Mesenteric fat pad (tissue), 1 donor: ENCODE data around the gene PRDM16. TPM values are rescaled to one million over a fixed set of nuclear protein-coding genes. Genes with fewer than 3 reads are reported as not detected.

Experiments used
- DNase-seq: peaks from one replicate; pipeline ENCODE4 v3.0.0-alpha.2; 2020; ENCODE audit warnings: low spot score
- total RNA-seq: library from RNA; stranded (reverse); fragmentation: NEBNext Ultra II Directional; extraction: Animal tissue kit (Norgen Biotek cat#: 25700); gene quantifications from one replicate; pipeline ENCODE4 v1.2.1, GENCODE V29; 2021
- donor health status: DM: yes; HTN: yes; CAD: no.

PRDM16 gene
- total RNA-seq, 1 donor from 2014 or later: 3.9 TPM

- no peak for DNase-seq
These were observed 386.0 kb downstream of the PRDM16 start for GRCh38 chr1:3454811-3455618.

DNA sequence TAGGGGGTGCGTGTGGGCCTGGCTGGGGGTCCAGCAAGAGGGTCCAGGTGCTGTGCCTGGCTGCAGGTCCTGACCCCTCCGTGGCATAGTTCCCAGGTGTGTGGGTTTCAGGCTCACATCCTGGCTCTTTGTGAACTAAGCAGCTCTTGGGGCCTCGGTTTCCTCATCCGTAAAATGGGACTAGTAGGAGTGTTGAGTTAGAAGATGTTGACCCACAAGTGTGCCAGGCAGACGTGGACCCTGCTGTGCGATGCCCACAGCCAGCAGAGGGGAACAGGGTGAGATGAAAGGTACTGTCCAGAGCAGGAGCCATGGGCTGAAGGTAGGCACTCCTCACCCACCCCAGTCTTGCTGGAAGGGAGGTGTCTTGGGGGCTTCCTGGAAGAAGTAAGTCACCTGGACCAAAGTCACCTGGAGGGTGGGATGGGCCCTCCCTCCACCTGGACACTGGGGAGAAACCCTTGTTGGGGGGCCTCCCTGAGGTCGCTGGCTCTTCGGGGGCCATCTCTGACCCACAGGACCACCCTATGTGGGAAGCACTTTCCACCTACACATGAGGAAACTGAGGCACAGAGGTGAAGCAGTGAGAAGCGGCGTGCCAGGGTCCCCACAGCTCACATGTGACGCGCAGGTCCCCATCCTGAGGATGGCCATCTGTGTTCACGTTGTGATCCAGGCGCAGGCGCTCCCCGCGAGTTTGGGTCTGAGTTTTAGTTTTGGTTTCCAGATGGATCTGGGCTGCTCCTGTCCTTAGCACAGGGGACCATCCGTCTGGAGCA lies 386.9 kb downstream of the PRDM16 start:
- no peak for DNase-seq

DNA sequence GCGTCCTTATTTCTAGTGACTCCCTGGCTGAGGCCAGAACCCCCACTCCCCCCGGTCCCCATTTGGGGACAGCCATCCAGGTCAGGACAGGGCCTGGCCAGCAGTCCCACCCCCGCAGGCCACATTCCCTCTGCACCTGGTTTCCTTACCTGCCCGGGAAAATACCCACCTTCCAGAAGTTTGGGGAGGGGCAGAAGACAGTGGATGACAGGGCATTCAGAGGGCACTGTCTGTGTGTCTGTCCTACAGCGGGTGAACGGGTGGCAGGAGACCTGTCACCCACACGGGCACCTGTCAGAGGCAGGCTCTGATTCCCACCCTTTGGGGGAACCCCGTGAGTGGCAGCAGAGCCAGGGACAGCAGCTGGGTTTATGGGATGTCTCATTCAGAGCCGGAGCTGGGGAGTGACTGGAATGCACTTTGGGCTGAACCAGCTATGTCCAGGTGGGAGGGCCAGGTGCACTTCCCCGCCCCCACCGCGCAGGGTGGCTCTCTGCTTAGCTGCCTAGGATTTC lies 387.5 kb downstream of the PRDM16 start:
- DNase-seq: no peak

- no peak for DNase-seq
These were observed 388.2 kb downstream of the PRDM16 start for GRCh38 chr1:3456964-3457909.

DNA sequence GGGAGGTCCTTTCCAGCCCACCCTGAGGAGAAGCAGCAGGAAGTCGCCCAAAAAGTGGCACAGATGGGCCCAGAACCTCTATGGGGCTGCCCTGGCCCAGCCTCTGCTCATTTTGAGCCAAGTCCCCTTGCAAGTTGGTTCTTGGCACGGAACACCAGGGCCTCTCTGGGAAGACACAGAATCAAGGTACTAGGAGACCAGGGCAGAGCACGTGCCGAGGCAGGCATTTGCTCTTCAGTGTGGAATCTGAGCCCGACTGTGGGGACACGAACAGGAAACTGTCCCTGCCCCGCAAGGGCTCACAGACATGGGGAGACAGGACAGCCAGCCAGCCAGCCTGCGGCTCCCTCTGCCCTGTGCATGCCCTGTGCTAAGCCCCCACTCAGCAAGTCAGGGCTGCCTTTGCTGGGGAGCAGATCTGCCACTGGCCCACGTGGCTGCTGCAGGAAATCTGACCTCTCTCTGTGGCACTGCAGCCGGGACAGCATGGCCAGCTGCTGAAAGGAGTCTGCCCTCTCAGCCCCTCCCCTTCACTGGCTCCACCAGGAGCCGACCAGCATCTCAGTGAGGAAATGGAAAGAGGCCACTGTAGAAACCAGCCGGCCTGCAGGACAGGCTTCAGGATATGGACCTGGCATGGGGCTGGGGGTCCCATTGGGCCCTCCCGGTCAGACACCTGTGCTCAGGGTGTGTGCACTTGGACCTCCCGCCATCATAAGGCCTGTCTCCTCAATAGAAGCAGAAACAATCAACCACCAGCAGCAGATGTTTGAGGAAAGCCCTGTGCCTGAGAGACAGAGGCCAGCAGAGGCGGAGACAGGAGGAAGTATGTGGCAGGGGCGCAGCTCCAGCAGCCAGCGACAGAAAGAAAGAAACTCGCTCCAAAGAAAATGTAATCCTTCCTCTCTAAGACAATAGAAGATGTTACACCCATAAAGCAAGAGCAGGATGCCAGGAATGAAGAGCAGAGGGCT lies 389.2 kb downstream of the PRDM16 start:
- no peak for DNase-seq

DNA sequence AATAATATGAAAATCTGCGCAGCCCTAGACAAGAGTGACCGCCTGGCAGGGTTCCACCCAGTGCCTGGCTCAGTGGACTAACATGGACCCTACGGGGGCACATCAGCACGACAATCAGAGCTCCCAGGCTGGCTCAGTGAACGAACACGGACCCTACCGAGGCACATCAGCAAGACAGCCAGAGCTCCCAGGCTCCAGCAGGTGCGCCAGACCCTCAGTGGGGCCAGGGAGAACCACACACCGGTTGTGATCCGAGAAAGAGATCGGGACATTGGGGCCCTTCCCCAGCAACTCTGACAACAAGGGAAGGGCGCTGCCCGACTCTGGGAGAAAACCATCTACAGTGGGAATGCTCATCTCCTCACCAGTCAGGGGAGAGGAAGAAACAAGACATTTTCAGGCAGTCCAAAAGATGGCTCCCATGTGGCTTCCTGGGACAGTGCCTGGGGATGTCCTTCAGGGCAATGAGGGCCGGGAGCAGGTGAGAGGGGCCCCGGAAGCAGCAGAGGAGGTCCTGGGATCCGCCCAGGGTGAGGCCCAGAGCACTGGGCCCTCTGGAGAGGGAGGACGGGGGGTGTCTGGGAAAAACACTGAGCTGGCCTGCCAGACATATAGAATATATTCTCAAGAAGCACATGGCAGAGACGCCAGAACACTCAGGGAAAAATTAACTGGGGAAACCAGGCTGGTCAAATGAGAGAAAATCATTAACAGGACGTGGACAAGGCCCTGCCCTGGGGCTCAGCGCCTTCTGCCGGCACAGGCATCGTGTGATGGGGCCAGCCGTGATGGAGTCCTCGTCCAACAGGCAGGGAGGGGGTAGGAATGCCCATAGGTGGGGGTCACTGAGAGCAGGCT lies 390.3 kb downstream of the PRDM16 start:
- DNase-seq: no peak

- no peak for DNase-seq
These were observed 391.1 kb downstream of the PRDM16 start for GRCh38 chr1:3459940-3460671.

DNA sequence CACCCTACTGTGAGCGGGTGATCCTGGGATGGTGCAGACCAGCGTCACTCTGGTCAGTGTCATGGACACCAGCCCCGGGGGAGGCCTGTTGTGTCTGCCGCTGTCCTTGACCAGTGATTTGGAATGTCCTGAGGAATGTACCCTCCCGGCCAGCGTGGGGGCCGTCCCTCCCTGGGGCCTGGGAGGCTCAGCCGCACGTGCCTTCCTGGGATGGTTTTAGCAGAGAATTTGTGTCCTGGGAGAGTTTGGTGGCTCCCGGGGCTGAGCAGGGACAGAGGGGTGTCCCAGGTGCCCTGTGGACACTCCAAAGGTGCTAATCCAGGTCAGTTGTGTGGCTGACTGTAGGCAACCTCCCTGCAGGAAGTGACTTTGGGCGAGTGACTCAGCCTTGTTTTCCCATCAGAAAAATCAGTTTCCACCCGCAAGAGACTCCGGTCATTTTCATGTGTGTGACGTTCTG lies 391.7 kb downstream of the PRDM16 start:
- DNase-seq: no peak

DNA sequence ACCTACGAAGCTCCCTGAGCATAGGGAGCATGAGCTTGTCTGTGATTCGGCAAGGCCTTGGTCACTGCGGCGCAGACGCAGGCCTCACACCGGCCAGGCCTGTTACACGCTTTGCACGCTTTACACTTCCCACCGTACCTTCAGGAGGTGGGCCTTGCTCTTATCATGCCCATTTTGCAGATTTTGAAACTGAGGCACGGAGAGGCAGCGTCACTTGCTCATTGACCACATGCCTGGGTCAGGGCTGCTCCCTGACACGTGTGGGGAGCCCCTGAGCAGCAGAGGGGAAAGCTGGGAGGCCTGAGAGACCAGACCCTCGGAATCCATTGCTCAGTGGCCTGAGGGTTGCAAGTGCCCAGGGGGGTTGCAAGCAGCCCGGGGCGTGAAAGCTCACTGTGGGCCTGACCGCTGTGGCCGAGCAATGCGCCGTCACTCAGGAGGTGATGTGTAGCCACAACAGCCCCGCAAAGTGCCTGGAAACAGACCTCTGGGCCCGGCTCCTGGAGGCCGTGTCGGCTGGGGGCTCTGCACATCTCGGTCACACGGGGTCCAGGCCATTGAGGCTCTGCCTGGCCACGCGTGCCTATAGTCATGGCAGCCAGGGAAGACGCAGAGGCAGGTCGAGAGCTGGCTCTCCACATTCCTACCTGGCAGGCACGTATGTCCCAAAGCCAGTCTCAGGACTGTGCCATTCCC lies 392.4 kb downstream of the PRDM16 start:
- DNase-seq: no peak

DNA sequence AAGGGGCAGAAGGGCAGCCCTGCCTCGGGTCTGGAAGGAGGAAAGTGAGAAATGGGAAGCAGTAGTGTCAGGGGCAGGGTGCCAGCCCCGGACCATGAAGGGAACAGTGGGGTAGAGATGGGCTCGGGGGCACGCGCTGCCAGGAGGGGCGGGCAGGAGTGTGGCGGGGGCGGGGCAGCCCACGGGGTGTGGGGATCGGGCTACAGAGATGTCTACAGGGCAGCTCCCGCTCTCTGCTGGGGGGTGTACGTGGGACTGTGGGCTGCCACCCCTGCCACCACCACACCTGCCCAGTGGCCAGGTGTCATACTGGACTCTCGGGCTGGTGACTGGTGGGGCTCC lies 392.9 kb downstream of the PRDM16 start:
- DNase-seq: no peak

- no peak for DNase-seq
These were observed 393.5 kb downstream of the PRDM16 start for GRCh38 chr1:3462356-3463012.

DNA sequence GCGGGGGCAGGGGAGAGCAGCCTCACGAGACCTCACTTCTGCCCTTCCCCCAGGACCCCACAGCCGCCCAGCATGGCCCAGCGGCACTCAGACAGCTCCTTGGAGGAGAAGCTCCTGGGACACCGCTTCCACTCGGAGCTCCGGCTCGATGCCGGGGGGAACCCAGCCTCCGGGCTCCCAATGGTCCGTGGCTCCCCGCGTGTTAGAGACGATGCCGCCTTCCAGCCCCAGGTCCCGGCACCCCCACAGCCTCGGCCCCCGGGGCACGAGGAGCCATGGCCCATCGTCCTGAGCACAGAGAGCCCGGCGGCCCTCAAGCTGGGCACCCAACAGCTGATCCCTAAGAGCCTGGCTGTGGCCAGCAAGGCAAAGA lies 394.0 kb downstream of the PRDM16 start:
- DNase-seq: no peak

GRCh38 chr1:3463408-3463863 lies 394.4 kb downstream of the PRDM16 start:
- DNase-seq: no peak

- DNase-seq: no peak
These were observed 395.1 kb downstream of the PRDM16 start for GRCh38 chr1:3463891-3464648.

DNA sequence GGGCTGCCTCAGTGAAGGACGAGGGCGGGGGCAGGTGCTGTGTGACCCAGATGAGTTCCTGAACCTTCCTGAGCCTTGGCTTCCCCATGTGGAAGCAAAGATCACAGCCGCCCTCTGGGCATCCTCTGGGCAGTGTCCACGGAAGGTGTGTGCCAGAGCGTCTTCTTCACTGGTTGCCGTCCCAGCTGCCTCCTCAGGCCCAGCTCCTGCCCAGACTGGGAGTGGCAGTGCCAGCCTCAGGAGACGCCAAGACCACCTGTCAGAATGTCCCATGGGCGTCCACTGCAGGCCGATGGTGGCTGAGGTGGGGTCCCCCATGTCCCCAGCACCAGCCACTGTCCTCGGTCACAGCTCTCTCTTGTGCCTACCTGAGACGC lies 395.6 kb downstream of the PRDM16 start:
- DNase-seq: no peak
